ENCODE results near the gene GPR27. TPM values are rescaled to one million over a fixed set of nuclear protein-coding genes. Genes with fewer than 3 reads are reported as not detected.

GPR27 gene, protein sequence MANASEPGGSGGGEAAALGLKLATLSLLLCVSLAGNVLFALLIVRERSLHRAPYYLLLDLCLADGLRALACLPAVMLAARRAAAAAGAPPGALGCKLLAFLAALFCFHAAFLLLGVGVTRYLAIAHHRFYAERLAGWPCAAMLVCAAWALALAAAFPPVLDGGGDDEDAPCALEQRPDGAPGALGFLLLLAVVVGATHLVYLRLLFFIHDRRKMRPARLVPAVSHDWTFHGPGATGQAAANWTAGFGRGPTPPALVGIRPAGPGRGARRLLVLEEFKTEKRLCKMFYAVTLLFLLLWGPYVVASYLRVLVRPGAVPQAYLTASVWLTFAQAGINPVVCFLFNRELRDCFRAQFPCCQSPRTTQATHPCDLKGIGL
- total RNA-seq: 1 to 10 TPM; 5.8 to 6.5 TPM
- long read RNA-seq, donor 1, transcript GPR27-201 (1 exons, 2,447 nt): major isoform, 11 of 11 reads
- long read RNA-seq, donor 1, partial matches to known transcripts: 0 of 11 reads
- long read RNA-seq, donor 1, other reads (novel, unspliced or antisense): 0 of 11 reads
- long read RNA-seq, donor 2, transcript GPR27-201 (1 exons, 2,447 nt): major isoform, 6 of 6 reads
- long read RNA-seq, donor 2, partial matches to known transcripts: 0 of 6 reads
- long read RNA-seq, donor 2, other reads (novel, unspliced or antisense): 0 of 6 reads

DNA sequence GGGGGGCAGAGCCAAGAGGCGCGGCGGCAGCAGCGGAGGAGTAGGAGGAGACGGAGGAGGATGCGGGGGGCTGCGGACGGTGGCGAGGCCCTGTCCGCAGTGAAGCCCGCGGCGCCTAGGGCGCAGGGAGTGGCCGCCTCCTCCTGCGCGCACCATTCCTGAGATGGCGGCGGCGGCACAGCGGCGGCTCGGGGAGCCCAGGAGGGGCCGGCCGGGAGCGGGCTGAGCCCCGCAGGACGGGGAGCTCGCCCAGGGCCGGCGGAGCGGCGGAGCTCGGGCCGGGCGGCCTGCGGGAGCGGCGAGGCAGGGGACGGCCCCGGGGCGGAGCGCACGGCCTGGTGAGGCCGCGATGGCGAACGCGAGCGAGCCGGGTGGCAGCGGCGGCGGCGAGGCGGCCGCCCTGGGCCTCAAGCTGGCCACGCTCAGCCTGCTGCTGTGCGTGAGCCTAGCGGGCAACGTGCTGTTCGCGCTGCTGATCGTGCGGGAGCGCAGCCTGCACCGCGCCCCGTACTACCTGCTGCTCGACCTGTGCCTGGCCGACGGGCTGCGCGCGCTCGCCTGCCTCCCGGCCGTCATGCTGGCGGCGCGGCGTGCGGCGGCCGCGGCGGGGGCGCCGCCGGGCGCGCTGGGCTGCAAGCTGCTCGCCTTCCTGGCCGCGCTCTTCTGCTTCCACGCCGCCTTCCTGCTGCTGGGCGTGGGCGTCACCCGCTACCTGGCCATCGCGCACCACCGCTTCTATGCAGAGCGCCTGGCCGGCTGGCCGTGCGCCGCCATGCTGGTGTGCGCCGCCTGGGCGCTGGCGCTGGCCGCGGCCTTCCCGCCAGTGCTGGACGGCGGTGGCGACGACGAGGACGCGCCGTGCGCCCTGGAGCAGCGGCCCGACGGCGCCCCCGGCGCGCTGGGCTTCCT is at the start of gene GPR27:
Gene GPR27, plus strand, starts transcription at position 155 of the 909 bp plus-strand sequence. Its CDS starts 195 bp downstream, at position 350.
- peak; percentile 79 for DNase-seq (ENCODE audit: low spot score)

DNA sequence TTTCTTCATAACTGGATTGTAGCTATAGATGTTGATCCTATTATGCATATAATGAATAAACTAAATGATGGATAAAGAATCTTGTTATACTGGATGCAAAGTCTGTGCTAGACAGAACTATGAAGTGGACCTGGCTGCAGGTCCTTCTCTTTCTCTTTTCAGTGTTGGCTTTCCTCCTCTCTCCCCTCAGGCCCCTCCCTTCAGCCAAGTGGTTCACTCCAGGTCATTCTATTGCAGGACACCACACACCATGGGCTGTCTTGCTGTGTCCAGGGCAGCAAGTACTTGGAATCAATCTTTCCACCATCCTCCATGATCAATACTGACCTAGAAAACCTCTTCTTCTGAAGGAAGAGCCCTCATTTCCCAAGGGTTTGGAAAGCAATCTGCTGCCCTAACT is 48.7 kb upstream of the GPR27 start:
- no peak for DNase-seq (ENCODE audit: low spot score)
- intact Hi-C loops (cut with DNase I): no loop called here

More for the DNA sequence above, at the start of gene GPR27:
- intact Hi-C loops (cut with DNase I): no loop called here

DNA sequence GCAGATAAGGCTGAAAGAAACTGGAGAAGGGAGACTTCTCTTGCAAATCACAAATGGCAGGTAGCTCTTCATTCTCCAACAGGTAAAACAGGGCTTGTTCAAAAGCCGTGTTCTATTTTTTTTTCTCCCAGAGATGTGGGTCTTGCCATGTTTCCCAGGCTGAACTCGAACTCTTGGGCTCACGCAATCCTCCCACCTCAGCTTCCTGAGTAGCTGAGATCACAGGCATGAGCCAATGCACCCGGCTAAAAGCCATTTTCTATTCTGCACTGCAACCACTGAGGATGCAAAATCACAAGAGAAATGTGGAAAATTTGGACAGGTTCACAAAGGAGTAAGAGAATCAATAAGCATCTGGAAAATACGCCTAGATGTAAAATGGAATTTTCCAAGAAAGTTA is 48.0 kb upstream of the GPR27 start:
- DNase-seq (ENCODE audit: low spot score): no peak
- intact Hi-C loops (cut with DNase I): no loop called here

DNA sequence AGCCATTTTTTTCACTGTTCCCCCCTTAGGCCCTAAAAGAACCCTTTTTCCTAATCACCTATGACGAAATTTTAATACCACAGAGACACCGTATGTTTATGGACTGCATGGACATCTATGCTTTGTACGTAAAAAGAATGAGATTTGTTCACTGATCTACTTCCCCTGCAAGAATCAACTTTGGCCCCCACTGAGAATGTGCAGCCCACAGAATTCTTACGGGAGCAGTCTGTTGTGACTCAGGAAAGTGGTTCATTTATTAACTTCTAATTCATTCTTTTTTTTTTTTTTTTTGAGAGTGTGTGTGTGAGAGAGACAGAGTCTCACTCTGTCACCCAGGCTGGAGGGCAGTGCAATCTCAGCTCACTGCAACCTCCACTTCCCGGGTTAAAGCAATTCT is 46.1 kb upstream of the GPR27 start:
- DNase-seq (ENCODE audit: low spot score): no peak
- intact Hi-C loops (cut with DNase I): no loop called here

DNA sequence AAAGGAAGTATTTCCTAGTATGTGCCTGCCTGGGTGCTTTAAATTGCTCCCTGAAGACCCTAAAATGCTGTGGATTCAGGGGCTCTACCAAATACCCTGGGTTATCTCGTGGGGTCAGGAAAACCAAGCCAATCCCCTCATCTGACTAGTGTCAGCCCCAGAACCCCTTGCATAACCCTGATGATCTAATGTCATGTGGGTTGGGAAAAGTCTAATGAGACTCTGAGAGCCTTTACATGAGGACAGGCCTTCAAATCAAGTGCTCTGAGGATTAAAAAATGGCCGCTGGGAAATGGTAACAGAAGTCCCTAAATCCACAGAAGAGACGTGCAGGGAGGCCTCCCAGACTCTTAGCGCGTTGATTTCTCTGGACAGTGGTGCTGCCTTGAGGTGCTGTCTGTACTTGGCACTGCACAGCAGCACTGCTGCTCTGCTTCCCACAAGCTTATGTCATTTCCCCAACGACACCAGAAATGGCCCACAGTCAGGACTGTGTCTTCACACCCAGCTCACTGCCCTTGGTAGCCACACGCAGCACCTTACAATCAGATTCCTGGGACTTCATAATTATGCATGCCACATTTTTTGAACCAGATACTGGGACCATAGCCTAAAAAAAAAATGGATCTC is 45.1 kb upstream of the GPR27 start:
- no peak for DNase-seq (ENCODE audit: low spot score)
- intact Hi-C loops (cut with DNase I): no loop called here

DNA sequence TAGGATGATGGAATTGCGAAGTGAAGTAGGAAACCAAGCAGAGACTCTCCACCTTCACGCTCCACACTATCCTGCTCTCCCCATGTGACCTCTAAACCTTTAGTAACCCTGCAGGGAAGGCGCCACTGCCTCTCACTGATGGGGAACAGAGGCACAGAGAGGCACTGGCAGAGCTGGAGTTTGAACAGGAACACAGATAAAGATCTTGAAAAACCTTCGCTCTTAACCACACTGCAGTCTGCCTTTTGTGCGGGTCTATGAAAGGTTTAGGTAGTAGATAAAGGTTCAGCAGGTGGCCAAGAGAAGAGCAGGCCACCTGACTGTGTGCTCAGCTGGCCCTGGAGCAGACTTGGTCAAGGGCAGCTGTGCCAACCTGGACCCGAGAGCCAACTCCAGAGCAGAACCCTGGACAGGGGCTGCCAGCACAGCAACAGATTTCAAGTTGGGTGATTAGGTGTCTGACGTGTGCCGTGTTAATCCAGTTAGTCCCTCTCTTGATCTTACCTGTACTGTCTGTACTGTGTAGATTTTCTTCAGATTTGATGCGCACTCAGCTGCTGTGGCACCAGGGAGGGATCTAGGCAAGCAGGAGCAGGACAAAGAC is 43.6 kb upstream of the GPR27 start:
- intact Hi-C loops (cut with DNase I): no loop called here
- DNase-seq (ENCODE audit: low spot score): no peak

DNA sequence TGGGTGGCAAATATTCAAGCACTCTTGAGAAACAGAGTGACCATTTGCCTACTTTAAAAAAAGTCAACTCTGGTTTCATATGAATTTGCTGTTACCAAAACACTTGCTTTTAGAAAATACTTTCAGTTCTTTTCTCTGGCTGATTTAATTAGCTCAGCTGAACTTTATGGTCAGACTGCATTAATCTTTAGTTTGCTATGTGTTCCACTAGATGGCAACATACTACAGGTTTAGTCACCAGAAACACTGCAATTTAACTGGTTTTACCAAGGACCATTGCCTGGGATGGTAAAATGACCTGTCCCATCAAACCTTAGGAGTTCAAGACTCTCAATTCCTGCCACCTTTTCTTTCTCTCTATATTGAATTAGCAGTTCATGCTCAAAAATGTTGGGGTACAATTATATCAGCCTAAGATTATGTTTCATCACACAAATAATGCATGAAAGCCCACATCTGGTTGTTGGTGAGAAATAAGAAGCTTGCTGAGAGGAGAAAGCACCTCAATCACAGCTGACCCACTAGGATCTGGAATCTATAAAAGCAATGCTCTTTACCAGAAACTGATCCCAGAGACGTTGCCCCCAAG is 42.7 kb upstream of the GPR27 start:
- no peak for DNase-seq (ENCODE audit: low spot score)
- intact Hi-C loops (cut with DNase I): no loop called here

DNA sequence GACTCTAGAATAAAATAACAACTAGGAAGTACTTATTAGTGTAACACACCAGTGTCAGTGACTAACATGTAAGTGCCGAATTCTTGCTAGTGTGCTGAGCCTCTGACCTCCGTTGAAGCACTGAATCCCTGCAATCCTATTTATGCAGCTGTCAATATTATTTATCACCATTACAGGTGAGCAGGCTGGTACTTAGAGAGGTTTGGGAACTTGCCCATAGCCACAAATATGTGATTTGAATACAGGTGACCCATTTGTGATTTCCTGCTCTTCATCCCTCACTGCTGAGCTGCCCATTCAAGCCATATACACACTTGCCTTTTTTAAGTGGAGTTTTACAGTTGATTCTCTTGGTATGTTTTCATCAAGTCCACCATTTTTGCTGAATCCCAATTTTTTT is 40.6 kb upstream of the GPR27 start:
- intact Hi-C loops (cut with DNase I): no loop called here
- DNase-seq (ENCODE audit: low spot score): no peak

DNA sequence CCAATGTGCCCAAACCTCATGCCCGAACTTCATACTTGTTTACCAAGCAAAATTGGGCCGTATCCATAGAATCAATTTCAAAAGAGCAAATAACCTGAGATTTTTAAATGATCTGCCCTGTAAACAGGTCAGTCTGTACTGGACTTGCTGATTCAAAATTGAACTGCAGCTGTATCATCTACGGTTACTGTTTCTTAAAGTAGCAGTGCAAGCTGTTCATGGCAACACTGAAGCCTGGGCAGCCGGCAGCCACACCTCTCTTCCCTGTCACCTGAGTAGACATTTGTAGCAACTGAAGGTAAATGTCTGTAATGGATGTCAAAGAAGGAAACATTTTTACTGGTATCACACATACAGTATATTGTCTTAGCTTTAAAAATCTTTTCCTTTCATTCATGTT is 39.1 kb upstream of the GPR27 start:
- intact Hi-C loops (cut with DNase I): no loop called here
- DNase-seq (ENCODE audit: low spot score): no peak

DNA sequence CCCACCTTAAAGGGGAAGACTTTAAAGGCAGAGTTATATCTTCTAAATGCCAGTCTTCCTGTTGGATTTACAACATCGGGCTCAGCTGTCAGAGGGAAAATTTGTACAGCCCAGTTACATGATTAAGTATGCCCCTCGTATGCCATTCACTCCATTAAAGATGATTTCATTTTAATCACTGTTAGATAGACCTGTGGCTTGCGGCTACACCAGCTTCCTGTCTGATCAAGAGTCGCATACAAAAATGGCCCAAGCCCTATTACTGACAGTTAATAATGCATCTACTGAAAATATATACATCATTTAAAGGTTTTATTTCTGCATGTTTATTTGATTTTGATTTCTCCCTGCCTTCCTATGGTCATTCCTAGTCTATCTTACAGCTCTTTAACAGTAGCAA is 35.6 kb upstream of the GPR27 start:
- DNase-seq (ENCODE audit: low spot score): no peak
- intact Hi-C loops (cut with DNase I): no loop called here

DNA sequence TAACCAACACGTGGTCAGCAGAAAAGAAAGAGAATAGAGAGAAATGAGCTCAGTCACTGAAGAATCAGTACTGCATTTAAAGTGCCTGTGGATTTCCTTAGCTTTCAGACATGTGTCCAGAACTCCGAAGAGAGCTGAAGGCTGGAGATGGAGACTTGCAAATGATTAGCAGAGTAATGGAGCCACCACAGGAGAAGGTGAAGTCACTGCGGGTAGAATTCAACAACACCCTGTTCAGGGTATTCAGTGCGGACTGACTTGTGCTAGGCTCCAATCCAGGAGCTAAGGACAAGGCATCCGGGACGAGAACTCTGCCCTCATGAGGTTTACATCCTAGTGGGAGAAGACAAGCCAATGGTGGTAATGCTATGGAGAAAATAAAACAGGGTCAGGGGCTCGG is 32.7 kb upstream of the GPR27 start:
- DNase-seq (ENCODE audit: low spot score): no peak
- intact Hi-C loops (cut with DNase I): no loop called here

DNA sequence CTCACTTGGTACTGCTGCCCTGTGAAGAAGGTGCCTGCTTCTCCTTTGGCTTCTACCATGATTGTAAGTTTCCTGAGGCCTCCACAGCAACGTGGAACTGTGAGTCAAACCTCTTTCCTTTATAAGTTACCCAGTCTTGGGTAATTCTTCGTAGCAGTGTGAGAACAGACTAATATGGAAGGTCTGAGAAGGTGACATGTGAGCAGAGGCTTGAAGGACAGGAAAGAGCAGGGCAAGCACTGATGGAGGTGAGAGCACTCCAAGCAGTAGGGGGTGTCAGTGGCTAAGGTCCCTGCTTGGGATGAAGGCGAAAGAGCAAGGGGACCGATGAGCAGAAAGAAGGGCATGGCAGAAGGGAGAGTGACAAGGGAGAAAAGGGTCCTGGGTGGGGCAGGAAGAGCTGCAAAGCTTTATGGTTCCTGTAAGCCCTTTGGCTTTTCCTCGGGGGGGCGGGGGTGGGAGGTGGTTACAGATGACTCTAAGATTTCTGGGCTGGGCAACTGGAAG is 32.0 kb upstream of the GPR27 start:
- intact Hi-C loops (cut with DNase I): no loop called here
- DNase-seq (ENCODE audit: low spot score): no peak

DNA sequence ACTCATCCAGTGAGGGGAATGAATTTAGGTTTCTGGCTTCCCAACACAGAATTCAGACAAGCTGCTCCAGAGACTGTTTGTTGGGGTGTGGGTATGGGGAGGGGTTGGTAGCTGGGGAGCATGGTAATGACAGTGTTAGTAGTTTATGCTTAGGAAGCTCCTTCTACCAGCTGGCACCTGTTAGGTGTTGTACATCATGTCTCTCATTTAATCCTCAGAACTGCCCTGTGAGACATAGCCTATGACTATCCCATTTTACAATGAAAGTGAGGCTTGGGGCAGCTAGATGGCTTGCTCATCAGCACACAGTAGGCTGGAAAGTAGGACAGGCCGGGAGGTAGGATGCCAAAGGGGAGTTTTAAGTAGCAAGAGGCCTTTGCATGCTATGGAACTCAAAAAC is 31.0 kb upstream of the GPR27 start:
- intact Hi-C loops (cut with DNase I): no loop called here

DNA sequence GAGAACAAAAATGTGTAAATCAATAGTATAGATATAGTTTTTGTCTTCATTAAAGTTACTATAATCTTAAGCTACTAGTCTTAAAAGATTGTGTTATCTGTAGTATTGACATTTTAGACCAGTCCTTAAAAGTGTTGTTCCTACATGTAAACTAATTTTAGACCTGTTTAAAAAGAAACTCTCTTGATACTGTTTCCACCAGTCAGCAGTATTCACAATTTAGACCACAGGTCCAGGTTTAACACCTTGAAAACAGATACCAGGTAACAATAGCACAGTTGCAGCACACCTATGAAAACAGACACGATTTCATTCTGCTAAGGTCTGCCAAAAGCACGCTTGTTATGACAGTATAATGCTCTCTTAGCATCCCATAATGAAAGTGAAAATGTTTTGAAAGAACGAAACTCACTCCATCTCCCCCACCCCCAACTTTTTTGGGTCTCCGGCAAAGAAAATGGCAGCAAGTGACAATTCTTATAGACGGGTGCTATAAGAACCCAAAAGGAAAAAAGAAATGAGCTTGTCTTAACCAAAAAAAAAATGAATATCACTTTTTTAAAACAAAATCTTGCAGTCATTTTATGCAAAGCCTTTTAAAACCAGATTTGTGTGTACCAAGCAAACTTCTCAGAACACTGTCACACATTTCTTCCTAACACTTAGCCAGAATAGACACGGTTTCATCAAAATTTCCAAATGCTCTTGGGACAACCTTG is 30.0 kb upstream of the GPR27 start:
- intact Hi-C loops (cut with DNase I): no loop called here
- no peak for DNase-seq (ENCODE audit: low spot score)

More for the DNA sequence above, 31.0 kb upstream of the GPR27 start:
- no peak for DNase-seq (ENCODE audit: low spot score)

DNA sequence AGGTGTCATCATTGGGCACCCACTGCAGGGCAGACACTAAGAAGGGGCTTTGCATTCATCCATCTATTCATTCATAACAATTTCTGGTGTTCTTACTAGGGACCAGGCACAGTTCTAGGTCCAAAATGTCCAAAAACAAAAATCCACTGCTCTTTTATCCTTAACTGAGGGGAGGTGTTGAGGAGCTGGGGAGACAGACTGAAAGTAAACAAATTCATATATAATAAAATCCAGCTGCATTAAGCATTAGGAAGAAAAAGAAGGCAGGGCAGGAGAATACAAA is 29.5 kb upstream of the GPR27 start:
- DNase-seq (ENCODE audit: low spot score): no peak
- intact Hi-C loops (cut with DNase I): no loop called here

DNA sequence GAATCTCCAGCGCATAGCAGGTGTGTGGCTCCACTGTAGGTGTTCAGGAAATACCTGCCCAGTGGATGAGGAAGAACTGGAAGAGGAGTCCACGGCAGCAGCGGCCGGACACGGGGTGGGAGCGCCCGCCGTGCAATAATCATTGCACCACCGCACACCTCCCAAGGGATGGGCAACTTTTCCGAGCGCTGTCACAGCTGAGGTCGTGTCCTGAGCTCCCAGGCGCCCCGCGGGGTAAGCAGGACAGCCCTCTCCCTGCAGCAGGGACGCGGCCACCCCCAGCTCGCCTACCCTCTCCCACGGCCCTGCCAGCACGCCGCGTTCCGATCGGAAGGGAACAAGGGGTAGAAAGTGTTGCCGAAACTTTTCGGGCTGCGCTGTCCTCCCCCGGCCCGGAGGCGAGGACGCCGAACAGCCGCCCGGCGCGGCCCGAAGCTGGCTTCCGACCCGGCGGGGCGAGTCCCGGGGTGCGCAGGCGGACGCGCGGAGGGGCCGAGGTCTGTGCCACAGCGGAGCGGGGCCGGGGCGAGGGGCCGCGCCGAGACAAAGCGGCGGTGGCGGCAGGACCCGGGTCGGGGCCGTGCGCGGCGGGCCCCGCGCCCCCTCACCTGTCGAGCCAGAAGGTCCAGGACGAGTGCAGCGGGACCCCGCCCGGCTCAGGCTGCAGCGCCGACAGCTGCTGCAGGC is 28.9 kb upstream of the GPR27 start:
- intact Hi-C loops (cut with DNase I): no loop called here
- DNase-seq (ENCODE audit: low spot score): peak; percentile 87

DNA sequence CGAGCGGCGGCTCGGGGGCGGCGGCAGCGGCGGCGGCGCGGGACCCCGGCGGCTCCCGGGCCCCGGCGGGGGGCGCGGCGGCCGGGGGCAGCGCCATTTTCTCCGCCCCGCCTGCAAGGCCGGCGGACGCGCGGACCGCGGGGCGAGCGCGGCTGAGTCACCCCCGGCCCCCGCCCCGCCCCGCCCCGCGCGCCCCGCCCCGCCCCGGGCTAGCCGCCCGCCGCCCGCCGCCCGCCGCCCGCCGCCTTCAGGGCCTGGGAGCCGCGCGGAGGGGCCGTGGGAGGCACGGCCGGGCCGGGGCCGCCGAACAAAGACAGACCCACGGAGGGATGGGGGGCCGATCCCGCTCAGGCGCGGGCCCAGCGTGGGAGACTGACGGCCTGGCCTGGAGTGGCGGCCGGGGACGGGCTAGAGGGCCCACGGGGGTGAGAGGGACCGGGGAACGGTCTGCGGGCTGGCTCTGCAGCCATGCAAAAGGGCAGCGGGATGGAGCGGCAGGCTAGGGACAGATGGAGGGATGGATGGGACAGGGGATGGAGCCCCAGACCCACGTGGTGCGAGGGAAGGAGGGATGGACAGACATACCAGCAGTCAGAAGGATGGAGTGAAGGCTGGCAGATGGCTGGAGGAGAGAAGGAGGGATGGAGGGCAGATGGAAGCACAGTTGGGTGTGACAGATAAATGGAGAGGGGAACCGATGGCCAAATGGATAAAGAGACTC is 28.2 kb upstream of the GPR27 start, which contains the start of gene EIF4E3:
Gene EIF4E3, minus strand, starts transcription at position 132 of the 721 bp plus-strand sequence. Its CDS starts 35 bp downstream, at position 97.
- intact Hi-C loops (cut with DNase I): no loop called here
- DNase-seq (ENCODE audit: low spot score): peak; percentile 81
